Cardiac muscle cell (in vitro differentiated cells and primary cell): ENCODE measurements around the gene NIPAL3. TPM values are rescaled to one million over a fixed set of nuclear protein-coding genes. Genes with fewer than 3 reads are reported as not detected.

ENCODE experiments used
- DNase-seq, 2 donors: peaks; one replicate each; pipeline versions ENCODE4 v3.0.0 to v3.0.0-alpha.2; 2010 to 2017; ENCODE audit warnings: low read depth in 1 of 2, low spot score in 1 of 2
- H3K27ac ChIP-seq: fragments of 200-600 bp; sonication (generic); 2 replicates; pipeline ENCODE4 v1.5.1; 2016
- H3K27me3 ChIP-seq: fragments of 200-600 bp; sonication (generic); 2 replicates; pipeline ENCODE4 v1.6.0; 2016; ENCODE audit warnings: control low read depth
- H3K36me3 ChIP-seq: fragments of 200-600 bp; sonication (generic); 2 replicates; pipeline ENCODE4 v1.5.1; 2016; ENCODE audit warnings: control low read depth
- H3K4me1 ChIP-seq: fragments of 200-600 bp; sonication (generic); 2 replicates; pipeline ENCODE4 v1.8.1; 2017; ENCODE audit warnings: low read depth, mild to moderate bottlenecking, mixed run types
- H3K4me3 ChIP-seq: fragments of 200-600 bp; sonication (generic); 2 replicates; pipeline ENCODE4 v1.5.1; 2016; ENCODE audit warnings: mild to moderate bottlenecking
- H3K9me3 ChIP-seq: fragments of 200-600 bp; sonication (generic); 2 replicates; pipeline ENCODE4 v1.5.1; 2017; ENCODE audit warnings: low read depth, mild to moderate bottlenecking, control low read depth
- polyA plus RNA-seq: library from polyadenylated mRNA; unstranded; fragments of >200 nt; fragmentation: Nextera tagmentation; extraction: Ambion mirVana; gene quantifications from 2 replicates; pipeline ENCODE4 v1.2.1, GENCODE V29; 2016
- total RNA-seq: library from RNA; depleted of rRNA; stranded (reverse); fragments of >200 nt; gene quantifications from 2 replicates; pipeline ENCODE4 v1.2.3, GENCODE V29; 2016
- TF ChIP-seq, protein P1 (sequence below): IDR thresholded peaks from 2 replicates; pipeline ENCODE4 v1.5.1; 2012; ENCODE audit warnings: low read depth, mild to moderate bottlenecking, low read length

Gene NIPAL3
- total and polyA plus RNA-seq, 2 experiments from 2014 or later = 19.0 to 32.2 TPM

- Histone ChIP-seq H3K27me3 (no peaks in the 10 kb centered on the region), H3K36me3 (no peaks in the 10 kb centered on the region), H3K9me3 (no peaks in the 10 kb centered on the region), H3K4me3 (no peak overlapping the region), H3K4me1 (no peaks in the 10 kb centered on the region), H3K27ac (no peak overlapping the region)
- no peak for DNase-seq
- TF ChIP-seq, protein P1, sequence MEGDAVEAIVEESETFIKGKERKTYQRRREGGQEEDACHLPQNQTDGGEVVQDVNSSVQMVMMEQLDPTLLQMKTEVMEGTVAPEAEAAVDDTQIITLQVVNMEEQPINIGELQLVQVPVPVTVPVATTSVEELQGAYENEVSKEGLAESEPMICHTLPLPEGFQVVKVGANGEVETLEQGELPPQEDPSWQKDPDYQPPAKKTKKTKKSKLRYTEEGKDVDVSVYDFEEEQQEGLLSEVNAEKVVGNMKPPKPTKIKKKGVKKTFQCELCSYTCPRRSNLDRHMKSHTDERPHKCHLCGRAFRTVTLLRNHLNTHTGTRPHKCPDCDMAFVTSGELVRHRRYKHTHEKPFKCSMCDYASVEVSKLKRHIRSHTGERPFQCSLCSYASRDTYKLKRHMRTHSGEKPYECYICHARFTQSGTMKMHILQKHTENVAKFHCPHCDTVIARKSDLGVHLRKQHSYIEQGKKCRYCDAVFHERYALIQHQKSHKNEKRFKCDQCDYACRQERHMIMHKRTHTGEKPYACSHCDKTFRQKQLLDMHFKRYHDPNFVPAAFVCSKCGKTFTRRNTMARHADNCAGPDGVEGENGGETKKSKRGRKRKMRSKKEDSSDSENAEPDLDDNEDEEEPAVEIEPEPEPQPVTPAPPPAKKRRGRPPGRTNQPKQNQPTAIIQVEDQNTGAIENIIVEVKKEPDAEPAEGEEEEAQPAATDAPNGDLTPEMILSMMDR = no peak
These were observed 78.2 kb downstream of the NIPAL3 start for GRCh38 chr1:24493785-24494184.

DNA sequence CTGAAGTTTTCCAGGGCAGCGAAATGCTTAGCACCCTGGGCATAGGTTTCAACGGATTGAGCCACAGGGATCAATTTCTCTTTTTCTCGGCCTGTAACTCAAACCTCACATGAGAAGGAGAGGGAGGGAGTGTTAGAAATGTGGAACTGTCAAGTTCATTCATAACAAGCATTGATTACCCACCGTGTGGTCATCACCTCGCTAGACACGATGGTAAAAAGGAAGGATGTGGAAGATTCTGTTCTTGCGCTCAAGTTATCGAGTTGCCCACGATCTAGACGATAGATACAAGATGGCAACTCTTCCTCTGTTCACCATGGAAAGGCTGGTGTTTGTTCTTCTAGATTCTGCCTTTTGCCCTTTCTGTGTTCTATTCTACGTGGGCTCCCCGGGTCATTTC, 83.0 kb downstream of the NIPAL3 start:
- no peak overlapping the region for H3K27ac ChIP-seq
- no peak for DNase-seq
- H3K4me1 ChIP-seq = peaks cover 3% of the 10 kb centered on the region
- H3K9me3 ChIP-seq = no peaks in the 10 kb centered on the region
- TF ChIP-seq, protein P1 = no peak
- H3K4me3 ChIP-seq = no peak overlapping the region
- H3K27me3 ChIP-seq = no peaks in the 10 kb centered on the region
- H3K36me3 ChIP-seq = no peaks in the 10 kb centered on the region

DNA sequence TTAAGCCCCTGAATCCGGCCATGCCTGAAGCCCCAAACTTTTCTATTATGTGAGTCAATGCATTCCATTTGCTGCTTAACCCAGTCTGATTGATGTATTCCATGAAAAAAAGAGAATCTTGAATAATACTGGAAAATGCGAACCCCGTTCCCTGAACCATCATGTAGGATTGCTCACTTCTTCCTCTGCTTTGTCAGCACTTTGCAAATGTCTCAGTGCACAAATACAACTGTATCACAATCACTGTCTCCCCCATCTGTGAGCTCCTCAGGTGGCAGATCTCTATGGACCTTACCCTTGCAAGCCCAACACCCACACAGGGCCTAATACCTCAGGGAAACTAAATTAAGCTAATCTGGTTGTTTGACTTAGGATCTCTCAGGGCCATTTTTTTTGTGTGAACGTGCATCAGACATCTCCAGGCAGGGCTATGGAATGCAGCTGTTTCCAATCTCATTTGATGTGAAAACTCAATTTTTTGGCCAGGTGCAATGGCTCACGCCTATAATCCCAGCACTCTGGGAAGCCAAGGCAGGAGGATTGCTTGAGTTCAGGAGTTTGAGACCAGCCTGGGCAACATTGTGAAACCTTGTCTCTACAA, 84.9 kb downstream of the NIPAL3 start:
- no peak overlapping the region for H3K4me3 ChIP-seq
- no peak for DNase-seq
- H3K27me3 ChIP-seq = no peaks in the 10 kb centered on the region
- H3K9me3 ChIP-seq = no peaks in the 10 kb centered on the region
- H3K36me3 ChIP-seq = no peaks in the 10 kb centered on the region
- H3K4me1 ChIP-seq = peaks cover 5% of the 10 kb centered on the region
- H3K27ac ChIP-seq = no peak overlapping the region
- TF ChIP-seq, protein P1 = no peak

- H3K4me3 ChIP-seq = peak overlapping the region; percentile 50
- TF ChIP-seq, protein P1 = no peak
- H3K27me3 ChIP-seq = no peaks in the 10 kb centered on the region
- no peak overlapping the region for H3K27ac ChIP-seq
- H3K36me3 ChIP-seq = no peaks in the 10 kb centered on the region
- peaks cover 5% of the 10 kb centered on the region for H3K4me1 ChIP-seq
- H3K9me3 ChIP-seq = no peaks in the 10 kb centered on the region
- peak in 1 of 2 donors; percentile 13 for DNase-seq
These were observed 85.9 kb downstream of the NIPAL3 start for GRCh38 chr1:24501371-24502064.

DNA sequence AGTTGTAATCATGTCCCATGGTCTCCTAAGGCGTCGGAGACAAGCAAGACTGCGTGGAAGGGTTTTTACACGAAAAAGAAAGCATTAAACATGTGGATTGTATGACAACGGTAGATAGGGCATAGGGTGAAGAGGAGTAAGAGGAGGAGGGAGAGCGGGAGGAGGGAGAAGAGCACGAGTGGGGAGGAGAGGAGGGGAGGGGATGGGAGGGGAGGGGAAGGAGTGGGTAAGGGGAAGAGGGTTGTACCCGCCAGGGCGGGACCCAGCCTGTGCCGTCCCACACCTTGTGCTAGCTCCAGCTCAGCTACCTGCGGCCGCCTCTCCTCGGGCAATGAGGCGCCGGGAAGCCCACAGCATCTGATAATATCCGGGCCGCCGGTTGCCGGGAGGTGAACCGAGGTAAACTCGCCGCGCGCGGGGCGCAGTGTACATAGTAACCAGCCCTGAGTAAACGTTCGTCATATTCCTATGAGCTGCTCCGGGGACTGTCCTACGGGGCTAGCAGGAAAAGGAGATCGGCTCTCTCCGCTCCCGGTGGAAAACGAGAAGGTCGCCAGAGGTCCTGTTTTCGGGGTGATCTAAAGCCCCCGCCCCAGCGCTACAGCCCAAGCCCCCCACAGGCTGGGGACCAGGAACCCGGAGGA, 86.6 kb downstream of the NIPAL3 start:
- Histone ChIP-seq H3K9me3 (no peaks in the 10 kb centered on the region), H3K36me3 (no peaks in the 10 kb centered on the region), H3K27me3 (no peaks in the 10 kb centered on the region), H3K4me1 (peaks cover 5% of the 10 kb centered on the region), H3K27ac (no peak overlapping the region), H3K4me3 (peak overlapping the region; percentile 50)
- TF ChIP-seq, protein P1 = no peak
- peak; percentile 57 to 73 for DNase-seq
